ENCODE results near the gene GPSM1. TPM values are rescaled to one million over a fixed set of nuclear protein-coding genes. Genes with fewer than 3 reads are reported as not detected.

The GPSM1 gene
- total RNA-seq, 1 donor from 2014 or later, result 35.4 TPM

DNA sequence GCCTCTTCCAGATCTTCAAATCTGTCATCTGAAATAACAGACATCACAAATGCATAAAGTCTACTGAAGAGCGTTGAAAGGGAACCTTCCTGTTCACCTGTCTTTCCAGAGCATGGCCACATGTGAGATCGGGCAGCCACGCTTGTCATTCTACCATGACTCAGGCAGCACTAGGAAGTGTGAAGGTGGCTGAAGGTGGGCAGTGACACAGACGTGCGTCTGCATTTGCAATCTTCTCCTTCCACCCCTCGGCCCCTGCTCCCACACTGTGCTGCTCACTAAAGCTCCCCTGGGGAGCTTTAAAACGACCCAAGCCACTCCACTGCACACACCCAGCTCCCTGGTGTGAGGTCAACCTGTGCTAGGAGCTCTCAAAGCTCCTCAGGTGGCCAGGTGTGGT is 80.6 kb downstream of the GPSM1 start:
- H3K36me3 ChIP-seq, result peaks cover 0 to 25% of the 10 kb centered on the region in 2 donors
- intact Hi-C loops (cut with DNase I), result loop anchor here (10.0 kb wide), 1 partner anchor 93 kb away; no protein-coding TSS in a partner anchor
- TF ChIP-seq, protein P1, sequence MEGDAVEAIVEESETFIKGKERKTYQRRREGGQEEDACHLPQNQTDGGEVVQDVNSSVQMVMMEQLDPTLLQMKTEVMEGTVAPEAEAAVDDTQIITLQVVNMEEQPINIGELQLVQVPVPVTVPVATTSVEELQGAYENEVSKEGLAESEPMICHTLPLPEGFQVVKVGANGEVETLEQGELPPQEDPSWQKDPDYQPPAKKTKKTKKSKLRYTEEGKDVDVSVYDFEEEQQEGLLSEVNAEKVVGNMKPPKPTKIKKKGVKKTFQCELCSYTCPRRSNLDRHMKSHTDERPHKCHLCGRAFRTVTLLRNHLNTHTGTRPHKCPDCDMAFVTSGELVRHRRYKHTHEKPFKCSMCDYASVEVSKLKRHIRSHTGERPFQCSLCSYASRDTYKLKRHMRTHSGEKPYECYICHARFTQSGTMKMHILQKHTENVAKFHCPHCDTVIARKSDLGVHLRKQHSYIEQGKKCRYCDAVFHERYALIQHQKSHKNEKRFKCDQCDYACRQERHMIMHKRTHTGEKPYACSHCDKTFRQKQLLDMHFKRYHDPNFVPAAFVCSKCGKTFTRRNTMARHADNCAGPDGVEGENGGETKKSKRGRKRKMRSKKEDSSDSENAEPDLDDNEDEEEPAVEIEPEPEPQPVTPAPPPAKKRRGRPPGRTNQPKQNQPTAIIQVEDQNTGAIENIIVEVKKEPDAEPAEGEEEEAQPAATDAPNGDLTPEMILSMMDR (IDR thresholded peaks at IDR 0.05), result no peak
- no peak for TF ChIP-seq POLR2AphosphoS5 (IDR thresholded peaks at IDR 0.05; ENCODE audit: insufficient read depth in 1 of 2, low read depth in 1 of 2)
- TF ChIP-seq POLR2A (IDR thresholded peaks at IDR 0.05), result no peak
- peaks cover 36% of the 10 kb centered on the region for H3K4me1 ChIP-seq
- H3K4me3 ChIP-seq, result no peak overlapping the region
- DNase-seq (ENCODE audit: extremely low spot score in 2 of 2), result no peak
- H3K27ac ChIP-seq, result no peak overlapping the region
- no peaks in the 10 kb centered on the region for H3K9me3 ChIP-seq
- no peaks in the 10 kb centered on the region for H3K27me3 ChIP-seq

Other genes with a start within 250 kb of the GPSM1 start
- 21.1 TPM for gene NACC2, start 232.2 kb upstream of the GPSM1 start, total RNA-seq
- 25.0 TPM for gene TMEM250, start 208.7 kb upstream of the GPSM1 start, total RNA-seq
- not detected for gene LHX3, start 122.4 kb upstream of the GPSM1 start, total RNA-seq
- 6.1 TPM for gene QSOX2, start 81.7 kb upstream of the GPSM1 start, total RNA-seq
- gene CCDC187, start 23.4 kb upstream of the GPSM1 start, total RNA-seq, result not detected
- gene DNLZ, start 36.2 kb downstream of the GPSM1 start, total RNA-seq, result 25.0 TPM
- 16.9 TPM for gene CARD9, start 46.1 kb downstream of the GPSM1 start, total RNA-seq
- gene SNAPC4, start 72.6 kb downstream of the GPSM1 start, total RNA-seq, result 3.2 TPM
- 60.4 TPM for gene ENTR1, start 83.1 kb downstream of the GPSM1 start, total RNA-seq
- gene PMPCA, start 83.1 kb downstream of the GPSM1 start, total RNA-seq, result 23.6 TPM
- gene INPP5E, start 112.3 kb downstream of the GPSM1 start, total RNA-seq, result 9.8 TPM
- gene SEC16A, start 155.5 kb downstream of the GPSM1 start, total RNA-seq, result 52.3 TPM
- 67.0 TPM for gene NOTCH1, start 218.5 kb downstream of the GPSM1 start, total RNA-seq